SJCRH30 (cell line): Measurements from ENCODE around the gene FAM170B. TPM values are rescaled to one million over a fixed set of nuclear protein-coding genes. Genes with fewer than 3 reads are reported as not detected.

ENCODE experiments used
- DNase-seq, 2 experiments: peaks; one replicate each; pipeline ENCODE4 v3.0.0-alpha.2; 2015 to 2020
- H3K27ac ChIP-seq: fragments of 250-450 bp; sonication (Bioruptor Pico); 2 replicates; pipeline ENCODE4 v1.5.1; 2020; ENCODE audit warnings: mild to moderate bottlenecking, moderate library complexity
- H3K27me3 ChIP-seq: fragments of 250-450 bp; sonication (Bioruptor Pico); 2 replicates; pipeline ENCODE4 v1.5.1; 2020; ENCODE audit warnings: mild to moderate bottlenecking, moderate library complexity
- H3K36me3 ChIP-seq: fragments of 250-450 bp; sonication (Bioruptor Pico); 2 replicates; pipeline ENCODE4 v1.5.1; 2020; ENCODE audit warnings: mild to moderate bottlenecking, moderate library complexity
- H3K4me1 ChIP-seq: fragments of 250-450 bp; sonication (Bioruptor Pico); 2 replicates; pipeline ENCODE4 v1.5.1; 2020; ENCODE audit warnings: mild to moderate bottlenecking, moderate library complexity
- H3K4me3 ChIP-seq: fragments of 250-450 bp; sonication (Bioruptor Pico); 2 replicates; pipeline ENCODE4 v1.5.1; 2020; ENCODE audit warnings: mild to moderate bottlenecking, moderate library complexity
- H3K9me3 ChIP-seq: fragments of 250-450 bp; sonication (Bioruptor Pico); replicated peaks from 2 replicates; pipeline ENCODE4 v1.5.1; 2020; ENCODE audit warnings: mild to moderate bottlenecking, moderate library complexity
- total RNA-seq: library from RNA; depleted of rRNA; stranded (reverse); fragments of >200 nt; shearing (Covaris generic); gene quantifications from 2 replicates; pipeline ENCODE4 v1.2.3, GENCODE V29; 2014

The FAM170B gene
- total RNA-seq, 1 experiment from 2014 or later: not detected

- Histone ChIP-seq H3K4me3 (no peak overlapping the region), H3K27ac (no peak overlapping the region), H3K9me3 (no peaks in the 10 kb centered on the region), H3K27me3 (no peaks in the 10 kb centered on the region), H3K4me1 (no peaks in the 10 kb centered on the region), H3K36me3 (no peaks in the 10 kb centered on the region)
- DNase-seq: no peak
Observed at GRCh38 chr10:49172777-49173132, 38.9 kb upstream of the FAM170B start.

- H3K4me1 ChIP-seq: no peaks in the 10 kb centered on the region
- no peaks in the 10 kb centered on the region for H3K9me3 ChIP-seq
- H3K4me3 ChIP-seq: no peak overlapping the region
- no peaks in the 10 kb centered on the region for H3K36me3 ChIP-seq
- no peak overlapping the region for H3K27ac ChIP-seq
- no peak for DNase-seq
- no peaks in the 10 kb centered on the region for H3K27me3 ChIP-seq
Observed at GRCh38 chr10:49172061-49172776, 38.4 kb upstream of the FAM170B start.

- H3K9me3 ChIP-seq: no peaks in the 10 kb centered on the region
- no peak overlapping the region for H3K4me3 ChIP-seq
- DNase-seq: no peak
- no peaks in the 10 kb centered on the region for H3K4me1 ChIP-seq
- no peak overlapping the region for H3K27ac ChIP-seq
- H3K27me3 ChIP-seq: no peaks in the 10 kb centered on the region
- no peaks in the 10 kb centered on the region for H3K36me3 ChIP-seq
Observed at GRCh38 chr10:49171326-49172060, 37.7 kb upstream of the FAM170B start.

- DNase-seq: no peak
- no peak overlapping the region for H3K27ac ChIP-seq
- no peaks in the 10 kb centered on the region for H3K4me1 ChIP-seq
- H3K27me3 ChIP-seq: no peaks in the 10 kb centered on the region
- no peak overlapping the region for H3K4me3 ChIP-seq
- H3K36me3 ChIP-seq: no peaks in the 10 kb centered on the region
- no peaks in the 10 kb centered on the region for H3K9me3 ChIP-seq
Observed at GRCh38 chr10:49170632-49171325, 37.0 kb upstream of the FAM170B start.

- DNase-seq: no peak
- no peaks in the 10 kb centered on the region for H3K4me1 ChIP-seq
- no peaks in the 10 kb centered on the region for H3K36me3 ChIP-seq
- no peaks in the 10 kb centered on the region for H3K27me3 ChIP-seq
- H3K4me3 ChIP-seq: no peak overlapping the region
- H3K9me3 ChIP-seq: no peaks in the 10 kb centered on the region
- no peak overlapping the region for H3K27ac ChIP-seq
Observed at GRCh38 chr10:49169776-49170175, 36.0 kb upstream of the FAM170B start.

GRCh38 chr10:49168831-49169500 is 35.1 kb upstream of the FAM170B start:
- Histone ChIP-seq H3K9me3 (no peaks in the 10 kb centered on the region), H3K27ac (no peak overlapping the region), H3K4me1 (no peaks in the 10 kb centered on the region), H3K4me3 (no peak overlapping the region), H3K36me3 (no peaks in the 10 kb centered on the region), H3K27me3 (no peaks in the 10 kb centered on the region)
- DNase-seq: no peak

- H3K4me3 ChIP-seq: no peak overlapping the region
- no peak for DNase-seq
- H3K4me1 ChIP-seq: no peaks in the 10 kb centered on the region
- no peaks in the 10 kb centered on the region for H3K9me3 ChIP-seq
- H3K27me3 ChIP-seq: no peaks in the 10 kb centered on the region
- no peak overlapping the region for H3K27ac ChIP-seq
- no peaks in the 10 kb centered on the region for H3K36me3 ChIP-seq
Observed at GRCh38 chr10:49168171-49168540, 34.3 kb upstream of the FAM170B start.

GRCh38 chr10:49167425-49168170 is 33.8 kb upstream of the FAM170B start:
- Histone ChIP-seq H3K27ac (no peak overlapping the region), H3K36me3 (no peaks in the 10 kb centered on the region), H3K4me1 (no peaks in the 10 kb centered on the region), H3K9me3 (no peaks in the 10 kb centered on the region), H3K4me3 (no peak overlapping the region), H3K27me3 (no peaks in the 10 kb centered on the region)
- DNase-seq: no peak

GRCh38 chr10:49166484-49167400 is 32.9 kb upstream of the FAM170B start:
- no peak overlapping the region for H3K27ac ChIP-seq
- no peak overlapping the region for H3K4me3 ChIP-seq
- H3K36me3 ChIP-seq: no peaks in the 10 kb centered on the region
- DNase-seq: no peak
- H3K9me3 ChIP-seq: no peaks in the 10 kb centered on the region
- no peaks in the 10 kb centered on the region for H3K4me1 ChIP-seq
- H3K27me3 ChIP-seq: no peaks in the 10 kb centered on the region

GRCh38 chr10:49165821-49166483 is 32.1 kb upstream of the FAM170B start:
- Histone ChIP-seq H3K27ac (no peak overlapping the region), H3K9me3 (no peaks in the 10 kb centered on the region), H3K27me3 (no peaks in the 10 kb centered on the region), H3K36me3 (no peaks in the 10 kb centered on the region), H3K4me1 (no peaks in the 10 kb centered on the region), H3K4me3 (no peak overlapping the region)
- DNase-seq: no peak

- Histone ChIP-seq H3K4me1 (no peaks in the 10 kb centered on the region), H3K27ac (no peak overlapping the region)
Observed at GRCh38 chr10:49165259-49165658, 31.4 kb upstream of the FAM170B start.

GRCh38 chr10:49164559-49165188 is 30.9 kb upstream of the FAM170B start:
- DNase-seq: peak; percentile 53 to 71

More at GRCh38 chr10:49165259-49165658, 31.4 kb upstream of the FAM170B start:
- Histone ChIP-seq H3K27me3 (no peaks in the 10 kb centered on the region), H3K4me3 (no peak overlapping the region), H3K36me3 (no peaks in the 10 kb centered on the region), H3K9me3 (no peaks in the 10 kb centered on the region)
- no peak for DNase-seq

GRCh38 chr10:49163741-49164140 is 29.9 kb upstream of the FAM170B start:
- Histone ChIP-seq H3K27me3 (no peaks in the 10 kb centered on the region), H3K4me3 (no peak overlapping the region), H3K27ac (no peak overlapping the region), H3K36me3 (no peaks in the 10 kb centered on the region), H3K4me1 (no peaks in the 10 kb centered on the region), H3K9me3 (no peaks in the 10 kb centered on the region)
- DNase-seq: no peak

More at GRCh38 chr10:49164559-49165188, 30.9 kb upstream of the FAM170B start:
- Histone ChIP-seq H3K36me3 (no peaks in the 10 kb centered on the region), H3K27me3 (no peaks in the 10 kb centered on the region), H3K9me3 (no peaks in the 10 kb centered on the region), H3K4me3 (no peak overlapping the region), H3K27ac (no peak overlapping the region), H3K4me1 (no peaks in the 10 kb centered on the region)
